HepG2 (cell line): Measurements from ENCODE around the gene MBOAT7. TPM values are rescaled to one million over a fixed set of nuclear protein-coding genes. Genes with fewer than 3 reads are reported as not detected.

Experiments
- ARNT2 ChIP-seq: sonication (generic); formaldehyde crosslinking; IDR thresholded peaks from 2 replicates; pipeline ENCODE4 v1.8.0; 2022; ENCODE audit warnings: mild to moderate bottlenecking, low read depth, missing genetic modification reagents, moderate library complexity
- ASH2L ChIP-seq: fragments of 300-600, 200-600 bp; sonication (generic); IDR thresholded peaks from 2 replicates; pipeline ENCODE4 v1.7.0; 2017; ENCODE audit warnings: low read depth, mild to moderate bottlenecking, moderate library complexity, mixed read lengths, low read length; ENCODE audit not compliant: insufficient read length
- CCDC6 ChIP-seq: sonication (generic); formaldehyde crosslinking; IDR thresholded peaks from 2 replicates; pipeline ENCODE4 v1.8.1; 2022; ENCODE audit warnings: mild to moderate bottlenecking, missing genetic modification reagents, moderate library complexity
- FOXJ3 ChIP-seq: sonication (generic); formaldehyde crosslinking; IDR thresholded peaks from 2 replicates; pipeline ENCODE4 v1.4.0; 2020; ENCODE audit warnings: missing genetic modification reagents, mild to moderate bottlenecking, borderline replicate concordance
- HOXA5 ChIP-seq: sonication (generic); formaldehyde crosslinking; IDR thresholded peaks from 2 replicates; pipeline ENCODE4 v1.4.0; 2020; ENCODE audit warnings: missing genetic modification reagents
- IKZF4 ChIP-seq: sonication (generic); formaldehyde crosslinking; IDR thresholded peaks from 2 replicates; pipeline ENCODE4 v1.5.1; 2020; ENCODE audit warnings: borderline replicate concordance, mild to moderate bottlenecking, low read depth, missing genetic modification reagents; ENCODE audit errors: not compliant biosample characterization
- NFIC ChIP-seq: IDR thresholded peaks from 2 replicates; pipeline ENCODE4 v1.6.1; 2012; ENCODE audit warnings: mild to moderate bottlenecking, low read length, inconsistent platforms
- NFKBIZ ChIP-seq: IDR thresholded peaks from 2 replicates; pipeline ENCODE4 v1.6.1; 2018; ENCODE audit warnings: missing genetic modification reagents, missing compliant biosample characterization
- NFYB ChIP-seq: sonication (generic); formaldehyde crosslinking; IDR thresholded peaks from 2 replicates; pipeline ENCODE4 v1.4.0; 2020; ENCODE audit warnings: missing genetic modification reagents
- NONO ChIP-seq, 2 experiments: fragments of 450-650 bp in 1 of 2; sonication (generic) in 1 of 2; formaldehyde crosslinking in 1 of 2; IDR thresholded peaks in 1 of 2; conservative IDR thresholded peaks in 1 of 2; 2 replicates each; pipeline versions ENCODE4 v1.6.1 to v1.8.0; 2017 to 2022; ENCODE audit warnings: mild to moderate bottlenecking in 1 of 2, missing genetic modification reagents in 1 of 2, moderate library complexity in 1 of 2
- ZFAT ChIP-seq: sonication (generic); formaldehyde crosslinking; conservative IDR thresholded peaks from 2 replicates; pipeline ENCODE4 v1.8.1; 2023; ENCODE audit warnings: missing genetic modification reagents, inconsistent platforms
- ZFP90 ChIP-seq: sonication (generic); formaldehyde crosslinking; IDR thresholded peaks from 2 replicates; pipeline ENCODE4 v1.8.0; 2022; ENCODE audit warnings: missing genetic modification reagents, mild to moderate bottlenecking, inconsistent platforms, borderline replicate concordance
- polyA plus RNA-seq, 8 experiments: library from polyadenylated mRNA; depleted of rRNA in 3 of 8; stranded (reverse) in 7 of 8; unstranded in 1 of 8; fragments of >200 nt; fragmentation: Illumina TruSeq in 4 of 8; extraction: Trizol in 4 of 8; gene quantifications; 2 replicates each; pipeline versions ENCODE4 v1.2.1 to v1.2.3, GENCODE V29; 2011 to 2016; ENCODE audit warnings: low read depth in 4 of 8, missing spikeins in 1 of 8, mixed read lengths in 1 of 8; ENCODE audit not compliant: insufficient read depth in 1 of 8
- total RNA-seq, 5 experiments: library from RNA; depleted of rRNA; stranded (reverse); fragments of >200 nt; fragmentation: Illumina TruSeq; extraction: Trizol; gene quantifications; 2 replicates each; pipeline ENCODE4 v1.2.3, GENCODE V29; 2016; ENCODE audit warnings: low read depth in 1 of 5
- TF ChIP-seq, protein P1 (sequence below): IDR thresholded peaks from 2 replicates; pipeline ENCODE4 v1.6.1; 2016; ENCODE audit warnings: low read depth, borderline replicate concordance
- TF ChIP-seq, protein P2 (sequence below): sonication (generic); formaldehyde crosslinking; IDR thresholded peaks from 2 replicates; pipeline ENCODE4 v1.4.0; 2020; ENCODE audit warnings: mild to moderate bottlenecking, missing genetic modification reagents
- TF ChIP-seq, protein P3 (sequence below): sonication (generic); formaldehyde crosslinking; IDR thresholded peaks from 2 replicates; pipeline ENCODE4 v1.5.1; 2020; ENCODE audit warnings: missing genetic modification reagents, mild to moderate bottlenecking, borderline replicate concordance
- TF ChIP-seq, protein P4 (sequence below): sonication (generic); formaldehyde crosslinking; IDR thresholded peaks from 2 replicates; pipeline ENCODE4 v1.4.0; 2020; ENCODE audit warnings: missing genetic modification reagents, borderline replicate concordance
- TF ChIP-seq, protein P5 (sequence below): IDR thresholded peaks from 2 replicates; pipeline ENCODE4 v1.6.1; 2016; ENCODE audit warnings: control low read depth
- TF ChIP-seq, protein P6 (sequence below): fragments of 450-650 bp; IDR thresholded peaks from 2 replicates; pipeline ENCODE4 v1.6.1; 2016
- TF ChIP-seq, protein P7 (sequence below): sonication (generic); formaldehyde crosslinking; IDR thresholded peaks from 2 replicates; pipeline ENCODE4 v1.9.0; 2022; ENCODE audit warnings: low read depth, missing genetic modification reagents

The MBOAT7 gene
- total and polyA plus RNA-seq, 2 of the 13 experiments (the other 11 are each of a cell fraction or from before 2014, with no cell fraction given): 22.2 to 25.5 TPM

DNA sequence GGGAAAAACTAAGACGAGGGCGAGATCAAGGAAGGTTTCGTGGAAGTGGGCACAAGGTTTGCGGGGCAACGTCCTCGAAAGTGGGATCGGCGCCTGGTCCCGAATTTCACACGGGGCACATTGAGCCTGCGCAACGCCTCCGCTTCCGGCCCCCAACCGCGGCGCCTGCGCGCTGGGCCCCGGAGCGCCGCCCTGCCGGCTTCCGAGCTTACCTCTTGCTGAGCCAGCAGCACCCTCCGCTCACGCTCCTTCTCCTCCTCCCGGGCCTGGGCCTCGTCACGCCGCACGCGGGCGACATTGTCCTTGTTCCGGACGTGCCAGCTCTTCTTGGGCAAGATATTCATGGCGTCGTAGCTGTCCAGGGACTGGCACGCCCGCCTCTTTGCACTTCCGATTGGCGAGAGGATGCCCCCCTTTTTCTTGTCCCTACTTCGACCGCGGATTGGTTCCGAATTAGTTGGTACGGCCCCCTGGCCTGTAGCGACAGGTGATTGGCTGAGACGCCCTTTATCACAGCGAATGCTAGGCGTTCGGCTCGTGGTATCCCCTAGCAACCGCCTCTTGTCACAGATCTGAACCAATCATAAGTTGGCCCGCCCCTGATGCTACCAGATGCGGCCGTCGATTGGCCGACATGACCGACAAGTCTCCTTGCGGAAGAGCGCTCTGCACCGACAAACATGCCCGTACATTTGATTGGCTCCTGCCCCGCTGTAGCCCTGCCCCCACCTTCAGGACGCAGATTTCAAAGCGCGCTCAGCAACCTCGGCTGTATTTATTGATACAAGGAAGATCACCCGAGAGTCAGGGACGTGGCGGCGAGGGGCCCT, 29.8 kb downstream of the MBOAT7 start, which contains the start of gene LENG1 (continued):
- TF ChIP-seq, protein P1, sequence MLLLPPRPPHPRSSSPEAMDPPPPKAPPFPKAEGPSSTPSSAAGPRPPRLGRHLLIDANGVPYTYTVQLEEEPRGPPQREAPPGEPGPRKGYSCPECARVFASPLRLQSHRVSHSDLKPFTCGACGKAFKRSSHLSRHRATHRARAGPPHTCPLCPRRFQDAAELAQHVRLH (CRISPR knock-in tag): peak; percentile 48
- TF ChIP-seq NFKBIZ (CRISPR knock-in tag) (0 out of 2 replicates have a peak, but pooled peaks have one; percentile 31), NFIC (no peak), ASH2L (peak; percentile 84), NFYB (CRISPR knock-in tag) (peak; percentile 98), ZFP90 (CRISPR knock-in tag) (no peak), FOXJ3 (CRISPR knock-in tag) (no peak), CCDC6 (no peak), HOXA5 (CRISPR knock-in tag) (no peak), ARNT2 (CRISPR knock-in tag) (no peak), ZFAT (CRISPR knock-in tag) (no peak), IKZF4 (CRISPR knock-in tag) (no peak), NONO (IDR thresholded peaks at IDR 0.05) (no peak), NONO (CRISPR knock-in tag; conservative IDR thresholded peaks at IDR 0.05) (peak; percentile 58)
- TF ChIP-seq, protein P2, sequence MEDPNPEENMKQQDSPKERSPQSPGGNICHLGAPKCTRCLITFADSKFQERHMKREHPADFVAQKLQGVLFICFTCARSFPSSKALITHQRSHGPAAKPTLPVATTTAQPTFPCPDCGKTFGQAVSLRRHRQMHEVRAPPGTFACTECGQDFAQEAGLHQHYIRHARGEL (CRISPR knock-in tag): no peak
- TF ChIP-seq, protein P3, sequence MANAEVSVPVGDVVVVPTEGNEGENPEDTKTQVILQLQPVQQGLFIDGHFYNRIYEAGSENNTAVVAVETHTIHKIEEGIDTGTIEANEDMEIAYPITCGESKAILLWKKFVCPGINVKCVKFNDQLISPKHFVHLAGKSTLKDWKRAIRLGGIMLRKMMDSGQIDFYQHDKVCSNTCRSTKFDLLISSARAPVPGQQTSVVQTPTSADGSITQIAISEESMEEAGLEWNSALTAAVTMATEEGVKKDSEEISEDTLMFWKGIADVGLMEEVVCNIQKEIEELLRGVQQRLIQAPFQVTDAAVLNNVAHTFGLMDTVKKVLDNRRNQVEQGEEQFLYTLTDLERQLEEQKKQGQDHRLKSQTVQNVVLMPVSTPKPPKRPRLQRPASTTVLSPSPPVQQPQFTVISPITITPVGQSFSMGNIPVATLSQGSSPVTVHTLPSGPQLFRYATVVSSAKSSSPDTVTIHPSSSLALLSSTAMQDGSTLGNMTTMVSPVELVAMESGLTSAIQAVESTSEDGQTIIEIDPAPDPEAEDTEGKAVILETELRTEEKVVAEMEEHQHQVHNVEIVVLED: peak; percentile 68; the same call in 1 of the 2 replicates
- TF ChIP-seq, protein P4, sequence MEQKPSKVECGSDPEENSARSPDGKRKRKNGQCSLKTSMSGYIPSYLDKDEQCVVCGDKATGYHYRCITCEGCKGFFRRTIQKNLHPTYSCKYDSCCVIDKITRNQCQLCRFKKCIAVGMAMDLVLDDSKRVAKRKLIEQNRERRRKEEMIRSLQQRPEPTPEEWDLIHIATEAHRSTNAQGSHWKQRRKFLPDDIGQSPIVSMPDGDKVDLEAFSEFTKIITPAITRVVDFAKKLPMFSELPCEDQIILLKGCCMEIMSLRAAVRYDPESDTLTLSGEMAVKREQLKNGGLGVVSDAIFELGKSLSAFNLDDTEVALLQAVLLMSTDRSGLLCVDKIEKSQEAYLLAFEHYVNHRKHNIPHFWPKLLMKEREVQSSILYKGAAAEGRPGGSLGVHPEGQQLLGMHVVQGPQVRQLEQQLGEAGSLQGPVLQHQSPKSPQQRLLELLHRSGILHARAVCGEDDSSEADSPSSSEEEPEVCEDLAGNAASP (CRISPR knock-in tag): 0 out of 2 replicates have a peak, but pooled peaks have one; percentile 23
- TF ChIP-seq, protein P5, sequence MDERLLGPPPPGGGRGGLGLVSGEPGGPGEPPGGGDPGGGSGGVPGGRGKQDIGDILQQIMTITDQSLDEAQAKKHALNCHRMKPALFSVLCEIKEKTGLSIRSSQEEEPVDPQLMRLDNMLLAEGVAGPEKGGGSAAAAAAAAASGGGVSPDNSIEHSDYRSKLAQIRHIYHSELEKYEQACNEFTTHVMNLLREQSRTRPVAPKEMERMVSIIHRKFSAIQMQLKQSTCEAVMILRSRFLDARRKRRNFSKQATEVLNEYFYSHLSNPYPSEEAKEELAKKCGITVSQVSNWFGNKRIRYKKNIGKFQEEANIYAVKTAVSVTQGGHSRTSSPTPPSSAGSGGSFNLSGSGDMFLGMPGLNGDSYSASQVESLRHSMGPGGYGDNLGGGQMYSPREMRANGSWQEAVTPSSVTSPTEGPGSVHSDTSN (CRISPR knock-in tag): peak; percentile 82
- TF ChIP-seq, protein P6, sequence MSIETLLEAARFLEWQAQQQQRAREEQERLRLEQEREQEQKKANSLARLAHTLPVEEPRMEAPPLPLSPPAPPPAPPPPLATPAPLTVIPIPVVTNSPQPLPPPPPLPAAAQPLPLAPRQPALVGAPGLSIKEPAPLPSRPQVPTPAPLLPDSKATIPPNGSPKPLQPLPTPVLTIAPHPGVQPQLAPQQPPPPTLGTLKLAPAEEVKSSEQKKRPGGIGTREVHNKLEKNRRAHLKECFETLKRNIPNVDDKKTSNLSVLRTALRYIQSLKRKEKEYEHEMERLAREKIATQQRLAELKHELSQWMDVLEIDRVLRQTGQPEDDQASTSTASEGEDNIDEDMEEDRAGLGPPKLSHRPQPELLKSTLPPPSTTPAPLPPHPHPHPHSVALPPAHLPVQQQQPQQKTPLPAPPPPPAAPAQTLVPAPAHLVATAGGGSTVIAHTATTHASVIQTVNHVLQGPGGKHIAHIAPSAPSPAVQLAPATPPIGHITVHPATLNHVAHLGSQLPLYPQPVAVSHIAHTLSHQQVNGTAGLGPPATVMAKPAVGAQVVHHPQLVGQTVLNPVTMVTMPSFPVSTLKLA: peak; percentile 29
- TF ChIP-seq, protein P7, sequence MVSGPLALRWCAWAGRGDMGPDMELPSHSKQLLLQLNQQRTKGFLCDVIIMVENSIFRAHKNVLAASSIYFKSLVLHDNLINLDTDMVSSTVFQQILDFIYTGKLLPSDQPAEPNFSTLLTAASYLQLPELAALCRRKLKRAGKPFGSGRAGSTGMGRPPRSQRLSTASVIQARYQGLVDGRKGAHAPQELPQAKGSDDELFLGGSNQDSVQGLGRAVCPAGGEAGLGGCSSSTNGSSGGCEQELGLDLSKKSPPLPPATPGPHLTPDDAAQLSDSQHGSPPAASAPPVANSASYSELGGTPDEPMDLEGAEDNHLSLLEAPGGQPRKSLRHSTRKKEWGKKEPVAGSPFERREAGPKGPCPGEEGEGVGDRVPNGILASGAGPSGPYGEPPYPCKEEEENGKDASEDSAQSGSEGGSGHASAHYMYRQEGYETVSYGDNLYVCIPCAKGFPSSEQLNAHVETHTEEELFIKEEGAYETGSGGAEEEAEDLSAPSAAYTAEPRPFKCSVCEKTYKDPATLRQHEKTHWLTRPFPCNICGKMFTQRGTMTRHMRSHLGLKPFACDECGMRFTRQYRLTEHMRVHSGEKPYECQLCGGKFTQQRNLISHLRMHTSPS: no peak; the same call in 1 of the 2 replicates
